Neural cell (in vitro differentiated cells): ENCODE measurements around the gene CAMKMT. TPM values are rescaled to one million over a fixed set of nuclear protein-coding genes. Genes with fewer than 3 reads are reported as not detected.

Experiments used
- H2AFZ ChIP-seq: fragments of 200-600, 300-800 bp; sonication (generic), shearing (Covaris generic); 2 replicates; pipeline ENCODE4 v1.6.0; 2014; ENCODE audit warnings: low read depth, mild to moderate bottlenecking, antibody characterized with exemption, low read length, moderate library complexity
- H3F3A ChIP-seq: fragments of 200-600 bp; shearing (Covaris generic); 2 replicates; pipeline ENCODE4 v1.6.1; 2016; ENCODE audit warnings: mild to moderate bottlenecking, moderate library complexity, mixed read lengths, antibody characterized with exemption, low read length; ENCODE audit not compliant: insufficient read depth, poor library complexity, severe bottlenecking
- H3K27ac ChIP-seq: fragments of 200-600, 300-800 bp; sonication (generic), shearing (Covaris generic); 2 replicates; pipeline ENCODE4 v1.5.1; 2014; ENCODE audit warnings: mild to moderate bottlenecking, low read length, moderate library complexity
- H3K27me3 ChIP-seq: fragments of 300-800, 200-600 bp; sonication (generic), shearing (Covaris generic); 2 replicates; pipeline ENCODE4 v1.6.0; 2014; ENCODE audit warnings: mild to moderate bottlenecking, low read depth, low read length, moderate library complexity; ENCODE audit not compliant: insufficient read depth
- H3K36me3 ChIP-seq: fragments of 300-800, 200-600 bp; sonication (generic), shearing (Covaris generic); 2 replicates; pipeline ENCODE4 v1.5.1; 2014; ENCODE audit warnings: mild to moderate bottlenecking, antibody characterized with exemption, low read length, moderate library complexity; ENCODE audit not compliant: insufficient read depth
- H3K4me2 ChIP-seq: fragments of 300-800, 200-600 bp; sonication (generic), shearing (Covaris generic); 2 replicates; pipeline ENCODE4 v1.6.0; 2014; ENCODE audit warnings: mild to moderate bottlenecking, low read length
- H3K4me3 ChIP-seq: fragments of 300-800, 200-600 bp; sonication (generic), shearing (Covaris generic); 2 replicates; pipeline ENCODE4 v1.5.1; 2014; ENCODE audit warnings: mild to moderate bottlenecking, low read length, moderate library complexity
- H3K79me2 ChIP-seq: fragments of 200-600 bp; shearing (Covaris generic); replicated peaks from 2 replicates; pipeline ENCODE4 v1.6.0; 2014; ENCODE audit warnings: mild to moderate bottlenecking, low read length, moderate library complexity; ENCODE audit not compliant: insufficient read depth
- H3K9ac ChIP-seq: fragments of 300-800, 200-600 bp; sonication (generic), shearing (Covaris generic); 2 replicates; pipeline ENCODE4 v1.6.1; 2016; ENCODE audit warnings: mild to moderate bottlenecking, low read length, mixed read lengths
- H3K9me2 ChIP-seq: fragments of 200-600 bp; shearing (Covaris generic); 2 replicates; pipeline ENCODE4 v1.6.1; 2016; ENCODE audit warnings: mild to moderate bottlenecking, low read length, mixed read lengths; ENCODE audit not compliant: insufficient read depth
- H3K9me3 ChIP-seq: fragments of 200-600, 300-800 bp; sonication (generic), shearing (Covaris generic); 2 replicates; pipeline ENCODE4 v1.6.1; 2016; ENCODE audit warnings: mild to moderate bottlenecking, mixed run types, low read length, moderate library complexity, mixed read lengths
- H4K20me1 ChIP-seq: fragments of 200-600 bp; shearing (Covaris generic); 2 replicates; pipeline ENCODE4 v1.6.1; 2016; ENCODE audit warnings: mild to moderate bottlenecking, mixed run types; ENCODE audit not compliant: insufficient read depth
- EP300 ChIP-seq: fragments of 450-650 bp; conservative IDR thresholded peaks from 2 replicates; pipeline ENCODE4 v1.6.1; 2014; ENCODE audit warnings: antibody characterized with exemption, mild to moderate bottlenecking, moderate library complexity; ENCODE audit not compliant: poor library complexity, severe bottlenecking
- EZH2 ChIP-seq: fragments of 200-600, 300-800 bp; shearing (Covaris generic), sonication (generic); IDR thresholded peaks from 2 replicates; pipeline ENCODE4 v1.6.1; 2014; ENCODE audit warnings: antibody characterized with exemption, low read length, borderline replicate concordance, mild to moderate bottlenecking; ENCODE audit not compliant: insufficient read depth, poor library complexity, severe bottlenecking
- MXI1 ChIP-seq: fragments of 450-650 bp; conservative IDR thresholded peaks from 2 replicates; pipeline ENCODE4 v1.6.1; 2014; ENCODE audit warnings: antibody characterized with exemption, mild to moderate bottlenecking; ENCODE audit not compliant: poor library complexity, severe bottlenecking
- POLR2AphosphoS5 ChIP-seq: IDR thresholded peaks from 2 replicates; pipeline ENCODE4 v1.6.1; 2012
- RAD21 ChIP-seq: fragments of 450-650 bp; conservative IDR thresholded peaks from 2 replicates; pipeline ENCODE4 v1.6.1; 2014; ENCODE audit warnings: antibody characterized with exemption, mild to moderate bottlenecking, moderate library complexity
- SMC3 ChIP-seq: fragments of 450-650 bp; conservative IDR thresholded peaks from 2 replicates; pipeline ENCODE4 v1.6.1; 2014; ENCODE audit warnings: antibody characterized with exemption, mild to moderate bottlenecking, moderate library complexity; ENCODE audit not compliant: poor library complexity
- TAF1 ChIP-seq: IDR thresholded peaks from 2 replicates; pipeline ENCODE4 v1.6.1; 2012; ENCODE audit warnings: low read depth
- polyA plus RNA-seq: library from polyadenylated mRNA; depleted of rRNA; stranded (reverse); fragments of >200 nt; gene quantifications from 2 replicates; pipeline ENCODE4 v1.2.3, GENCODE V29; 2014
- TF ChIP-seq, protein P1 (sequence below): fragments of 450-650 bp; IDR thresholded peaks from 2 replicates; pipeline ENCODE4 v1.5.1; 2014; ENCODE audit warnings: antibody characterized with exemption, mild to moderate bottlenecking, moderate library complexity; ENCODE audit not compliant: poor library complexity, severe bottlenecking
- TF ChIP-seq, protein P2 (sequence below): IDR thresholded peaks from 2 replicates; pipeline ENCODE4 v1.6.1; 2012; ENCODE audit warnings: borderline replicate concordance

Gene CAMKMT
- polyA plus RNA-seq, 1 donor from 2014 or later, result 5.1 TPM

DNA sequence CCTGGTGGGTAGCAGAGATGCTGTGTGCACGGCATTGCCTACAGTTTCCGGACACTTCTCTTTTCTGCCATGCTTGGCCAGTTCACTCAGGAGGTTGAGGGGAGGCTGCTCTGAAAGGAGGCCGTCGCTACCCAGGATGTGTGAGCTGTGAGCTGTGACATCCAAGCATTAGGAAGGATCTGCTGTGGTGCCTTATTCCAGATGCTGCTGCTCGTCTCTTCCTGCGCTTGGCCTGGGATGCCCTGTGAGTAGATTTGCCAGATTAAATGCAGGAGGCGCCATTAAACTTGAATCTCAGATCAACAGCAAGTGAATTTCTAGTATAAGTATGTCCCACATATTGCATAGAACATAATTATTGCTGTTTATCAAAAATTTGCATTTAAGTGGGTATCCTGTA is 455.5 kb downstream of the CAMKMT start:
- Histone ChIP-seq H3K4me2 (no peak overlapping the region), H3K36me3 (no peaks in the 10 kb centered on the region), H2AFZ (no peak overlapping the region), H3K9ac (no peak overlapping the region), H3F3A (no peaks in the 10 kb centered on the region), H3K27ac (no peak overlapping the region), H3K27me3 (no peaks in the 10 kb centered on the region), H3K79me2 (no peaks in the 10 kb centered on the region), H4K20me1 (no peaks in the 10 kb centered on the region), H3K9me3 (no peaks in the 10 kb centered on the region), H3K4me3 (no peak overlapping the region), H3K9me2 (no peaks in the 10 kb centered on the region)
- TF ChIP-seq, protein P1, sequence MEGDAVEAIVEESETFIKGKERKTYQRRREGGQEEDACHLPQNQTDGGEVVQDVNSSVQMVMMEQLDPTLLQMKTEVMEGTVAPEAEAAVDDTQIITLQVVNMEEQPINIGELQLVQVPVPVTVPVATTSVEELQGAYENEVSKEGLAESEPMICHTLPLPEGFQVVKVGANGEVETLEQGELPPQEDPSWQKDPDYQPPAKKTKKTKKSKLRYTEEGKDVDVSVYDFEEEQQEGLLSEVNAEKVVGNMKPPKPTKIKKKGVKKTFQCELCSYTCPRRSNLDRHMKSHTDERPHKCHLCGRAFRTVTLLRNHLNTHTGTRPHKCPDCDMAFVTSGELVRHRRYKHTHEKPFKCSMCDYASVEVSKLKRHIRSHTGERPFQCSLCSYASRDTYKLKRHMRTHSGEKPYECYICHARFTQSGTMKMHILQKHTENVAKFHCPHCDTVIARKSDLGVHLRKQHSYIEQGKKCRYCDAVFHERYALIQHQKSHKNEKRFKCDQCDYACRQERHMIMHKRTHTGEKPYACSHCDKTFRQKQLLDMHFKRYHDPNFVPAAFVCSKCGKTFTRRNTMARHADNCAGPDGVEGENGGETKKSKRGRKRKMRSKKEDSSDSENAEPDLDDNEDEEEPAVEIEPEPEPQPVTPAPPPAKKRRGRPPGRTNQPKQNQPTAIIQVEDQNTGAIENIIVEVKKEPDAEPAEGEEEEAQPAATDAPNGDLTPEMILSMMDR, result no peak
- no peak for TF ChIP-seq RAD21
- TF ChIP-seq, protein P2, sequence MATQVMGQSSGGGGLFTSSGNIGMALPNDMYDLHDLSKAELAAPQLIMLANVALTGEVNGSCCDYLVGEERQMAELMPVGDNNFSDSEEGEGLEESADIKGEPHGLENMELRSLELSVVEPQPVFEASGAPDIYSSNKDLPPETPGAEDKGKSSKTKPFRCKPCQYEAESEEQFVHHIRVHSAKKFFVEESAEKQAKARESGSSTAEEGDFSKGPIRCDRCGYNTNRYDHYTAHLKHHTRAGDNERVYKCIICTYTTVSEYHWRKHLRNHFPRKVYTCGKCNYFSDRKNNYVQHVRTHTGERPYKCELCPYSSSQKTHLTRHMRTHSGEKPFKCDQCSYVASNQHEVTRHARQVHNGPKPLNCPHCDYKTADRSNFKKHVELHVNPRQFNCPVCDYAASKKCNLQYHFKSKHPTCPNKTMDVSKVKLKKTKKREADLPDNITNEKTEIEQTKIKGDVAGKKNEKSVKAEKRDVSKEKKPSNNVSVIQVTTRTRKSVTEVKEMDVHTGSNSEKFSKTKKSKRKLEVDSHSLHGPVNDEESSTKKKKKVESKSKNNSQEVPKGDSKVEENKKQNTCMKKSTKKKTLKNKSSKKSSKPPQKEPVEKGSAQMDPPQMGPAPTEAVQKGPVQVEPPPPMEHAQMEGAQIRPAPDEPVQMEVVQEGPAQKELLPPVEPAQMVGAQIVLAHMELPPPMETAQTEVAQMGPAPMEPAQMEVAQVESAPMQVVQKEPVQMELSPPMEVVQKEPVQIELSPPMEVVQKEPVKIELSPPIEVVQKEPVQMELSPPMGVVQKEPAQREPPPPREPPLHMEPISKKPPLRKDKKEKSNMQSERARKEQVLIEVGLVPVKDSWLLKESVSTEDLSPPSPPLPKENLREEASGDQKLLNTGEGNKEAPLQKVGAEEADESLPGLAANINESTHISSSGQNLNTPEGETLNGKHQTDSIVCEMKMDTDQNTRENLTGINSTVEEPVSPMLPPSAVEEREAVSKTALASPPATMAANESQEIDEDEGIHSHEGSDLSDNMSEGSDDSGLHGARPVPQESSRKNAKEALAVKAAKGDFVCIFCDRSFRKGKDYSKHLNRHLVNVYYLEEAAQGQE, result no peak
- TF ChIP-seq EP300, result no peak
- no peak for TF ChIP-seq SMC3
- no peak for TF ChIP-seq POLR2AphosphoS5
- no peak for TF ChIP-seq TAF1
- TF ChIP-seq MXI1, result no peak
- TF ChIP-seq EZH2, result no peak

DNA sequence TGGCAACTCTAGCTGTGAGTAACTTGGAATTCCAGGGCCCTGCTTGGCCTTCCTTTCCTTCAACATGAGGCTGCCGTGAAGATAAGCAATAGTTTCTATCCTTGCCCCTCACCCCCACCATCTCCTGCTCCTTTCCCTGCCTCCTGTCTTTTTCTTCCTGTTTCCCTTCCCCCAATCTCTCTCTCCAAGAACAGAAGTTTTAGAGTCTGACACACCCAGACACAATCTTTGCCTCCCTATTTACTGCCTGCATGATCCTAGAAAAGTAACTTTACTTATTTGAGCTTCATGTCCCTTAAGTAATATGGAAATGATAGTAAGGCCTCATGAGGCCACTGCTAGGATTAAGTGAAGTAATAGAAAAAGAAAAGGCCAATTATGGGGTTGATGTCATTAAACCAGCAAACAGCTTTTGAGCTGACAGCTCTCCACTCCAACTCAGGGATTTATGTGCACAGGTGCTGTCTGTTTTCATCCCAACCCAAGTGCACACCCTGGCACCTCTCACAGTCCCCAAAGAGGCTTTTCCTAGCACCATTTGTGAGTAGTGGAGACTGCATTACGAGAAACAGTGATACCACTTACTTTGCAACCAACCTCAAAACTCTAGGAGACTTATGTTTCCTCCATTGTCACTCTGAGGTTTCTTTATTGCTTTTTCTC is 456.1 kb downstream of the CAMKMT start:
- H3K4me3 ChIP-seq, result no peak overlapping the region
- no peak overlapping the region for H2AFZ ChIP-seq
- no peaks in the 10 kb centered on the region for H3K79me2 ChIP-seq
- H3K27me3 ChIP-seq, result no peaks in the 10 kb centered on the region
- H3K27ac ChIP-seq, result no peak overlapping the region
- no peaks in the 10 kb centered on the region for H4K20me1 ChIP-seq
- TF ChIP-seq, protein P1, result no peak
- TF ChIP-seq POLR2AphosphoS5 (no peak), EP300 (no peak), EZH2 (no peak), RAD21 (no peak), MXI1 (no peak), SMC3 (no peak)
- TF ChIP-seq, protein P2, result no peak
- H3K36me3 ChIP-seq, result no peaks in the 10 kb centered on the region
- no peaks in the 10 kb centered on the region for H3F3A ChIP-seq
- H3K4me2 ChIP-seq, result no peak overlapping the region
- no peak overlapping the region for H3K9ac ChIP-seq
- no peaks in the 10 kb centered on the region for H3K9me3 ChIP-seq
- no peaks in the 10 kb centered on the region for H3K9me2 ChIP-seq
